ENCODE measurements around the gene PAX5.

DNA sequence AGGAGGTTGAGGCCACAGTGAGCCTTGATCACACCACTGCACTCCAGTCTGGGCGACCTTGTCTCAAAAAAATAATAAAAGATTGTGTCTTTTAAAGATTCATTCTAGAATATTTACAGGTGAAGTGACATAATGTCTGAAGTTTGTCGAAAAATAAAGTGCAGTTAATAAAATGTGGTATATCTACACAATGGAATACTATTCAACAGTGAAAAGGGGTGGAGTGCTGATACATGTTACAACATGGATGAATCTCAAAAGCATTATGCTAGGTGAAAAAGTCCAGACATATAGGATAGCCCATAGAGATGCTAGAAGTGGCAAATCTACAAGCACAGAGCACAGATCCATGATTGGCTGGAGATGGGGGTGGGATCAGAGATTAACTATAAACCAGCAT is 101.9 kb downstream of the PAX5 start:
- TF ChIP-seq, protein P1, sequence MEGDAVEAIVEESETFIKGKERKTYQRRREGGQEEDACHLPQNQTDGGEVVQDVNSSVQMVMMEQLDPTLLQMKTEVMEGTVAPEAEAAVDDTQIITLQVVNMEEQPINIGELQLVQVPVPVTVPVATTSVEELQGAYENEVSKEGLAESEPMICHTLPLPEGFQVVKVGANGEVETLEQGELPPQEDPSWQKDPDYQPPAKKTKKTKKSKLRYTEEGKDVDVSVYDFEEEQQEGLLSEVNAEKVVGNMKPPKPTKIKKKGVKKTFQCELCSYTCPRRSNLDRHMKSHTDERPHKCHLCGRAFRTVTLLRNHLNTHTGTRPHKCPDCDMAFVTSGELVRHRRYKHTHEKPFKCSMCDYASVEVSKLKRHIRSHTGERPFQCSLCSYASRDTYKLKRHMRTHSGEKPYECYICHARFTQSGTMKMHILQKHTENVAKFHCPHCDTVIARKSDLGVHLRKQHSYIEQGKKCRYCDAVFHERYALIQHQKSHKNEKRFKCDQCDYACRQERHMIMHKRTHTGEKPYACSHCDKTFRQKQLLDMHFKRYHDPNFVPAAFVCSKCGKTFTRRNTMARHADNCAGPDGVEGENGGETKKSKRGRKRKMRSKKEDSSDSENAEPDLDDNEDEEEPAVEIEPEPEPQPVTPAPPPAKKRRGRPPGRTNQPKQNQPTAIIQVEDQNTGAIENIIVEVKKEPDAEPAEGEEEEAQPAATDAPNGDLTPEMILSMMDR (IDR thresholded peaks at IDR 0.05; ENCODE audit: borderline replicate concordance, extremely low read depth, low read length, poor library complexity, severe bottlenecking): no peak
- TF ChIP-seq EZH2 (IDR thresholded peaks at IDR 0.05; ENCODE audit: borderline replicate concordance, low read depth, low read length, severe bottlenecking): no peak
